Measurements from ENCODE around the gene FLT3LG.

GRCh38 chr19:49489601-49490167 is 15.7 kb downstream of the FLT3LG start:
- TF ChIP-seq, protein P1, sequence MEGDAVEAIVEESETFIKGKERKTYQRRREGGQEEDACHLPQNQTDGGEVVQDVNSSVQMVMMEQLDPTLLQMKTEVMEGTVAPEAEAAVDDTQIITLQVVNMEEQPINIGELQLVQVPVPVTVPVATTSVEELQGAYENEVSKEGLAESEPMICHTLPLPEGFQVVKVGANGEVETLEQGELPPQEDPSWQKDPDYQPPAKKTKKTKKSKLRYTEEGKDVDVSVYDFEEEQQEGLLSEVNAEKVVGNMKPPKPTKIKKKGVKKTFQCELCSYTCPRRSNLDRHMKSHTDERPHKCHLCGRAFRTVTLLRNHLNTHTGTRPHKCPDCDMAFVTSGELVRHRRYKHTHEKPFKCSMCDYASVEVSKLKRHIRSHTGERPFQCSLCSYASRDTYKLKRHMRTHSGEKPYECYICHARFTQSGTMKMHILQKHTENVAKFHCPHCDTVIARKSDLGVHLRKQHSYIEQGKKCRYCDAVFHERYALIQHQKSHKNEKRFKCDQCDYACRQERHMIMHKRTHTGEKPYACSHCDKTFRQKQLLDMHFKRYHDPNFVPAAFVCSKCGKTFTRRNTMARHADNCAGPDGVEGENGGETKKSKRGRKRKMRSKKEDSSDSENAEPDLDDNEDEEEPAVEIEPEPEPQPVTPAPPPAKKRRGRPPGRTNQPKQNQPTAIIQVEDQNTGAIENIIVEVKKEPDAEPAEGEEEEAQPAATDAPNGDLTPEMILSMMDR (conservative IDR thresholded peaks at IDR 0.05; ENCODE audit: low read length): peak; percentile 78
- TF ChIP-seq EZH2phosphoT487 (IDR thresholded peaks at IDR 0.05; ENCODE audit: borderline replicate concordance, low read depth, low read length): no peak

Measured in OCI-LY7 (cell line).